ENCODE data around the gene KAZN. TPM values are rescaled to one million over a fixed set of nuclear protein-coding genes. Genes with fewer than 3 reads are reported as not detected.

Gene KAZN
- total and polyA plus RNA-seq, 2 of the 8 experiments (the other 6 are each of a cell fraction or from before 2014, with no cell fraction given): 3.7 to 11.8 TPM

DNA sequence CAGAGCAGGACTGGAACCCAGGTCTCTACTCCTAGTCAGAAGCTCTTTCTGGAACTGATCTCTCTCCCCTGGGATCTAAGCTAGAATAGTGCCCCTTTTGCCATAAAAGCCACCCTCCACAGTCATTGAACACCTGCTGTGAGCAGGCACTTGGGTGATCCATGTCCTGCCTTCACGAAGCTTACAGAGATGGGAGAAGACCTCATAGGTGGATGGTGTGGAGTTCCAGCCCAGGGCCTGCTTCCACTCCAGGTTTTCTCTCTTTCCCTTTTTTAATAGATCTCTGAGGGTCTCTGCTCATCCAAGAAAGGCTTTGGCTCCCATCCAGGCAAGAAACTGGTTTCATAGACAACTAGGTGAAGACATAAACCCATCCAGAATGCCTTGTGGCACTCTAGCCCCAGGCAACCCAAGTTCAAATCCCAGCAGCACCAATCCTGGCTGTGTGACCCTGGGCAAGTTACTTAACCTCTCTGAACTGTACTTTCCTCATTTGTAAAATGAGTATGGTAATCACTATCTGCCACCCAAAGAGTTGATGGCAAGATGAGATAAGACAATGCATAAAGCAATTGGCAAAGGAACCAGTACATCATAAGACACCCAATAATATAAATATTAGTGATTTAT, 508.7 kb downstream of the KAZN start:
- Histone ChIP-seq H3K18ac (ENCODE audit: extremely low read depth, low read length) (no peak overlapping the region), H3K4me3 (ENCODE audit: extremely low read depth in 1 of 4, insufficient read depth in 2 of 4, low read depth in 3 of 4, low read length in 4 of 4) (no peak overlapping the region), H3K27ac (ENCODE audit: low read depth, low read length) (no peak overlapping the region), H2BK20ac (ENCODE audit: low read length) (no peak overlapping the region), H3K4me1 (replicated peaks in 1 of 4; ENCODE audit: control insufficient read depth in 3 of 4, insufficient read depth in 4 of 4, low read length in 3 of 4) (peaks cover 8 to 24% (median 11%) of the 10 kb centered on the region in 4 experiments), H3K56ac (replicated peaks; ENCODE audit: insufficient read length, low read depth, low read length) (no peak overlapping the region), H3K27me3 (replicated peaks in 1 of 4; ENCODE audit: control insufficient read depth in 3 of 4, extremely low read depth in 1 of 4, insufficient read depth in 3 of 4, low read length in 3 of 4) (no peaks in the 10 kb centered on the region; a peak in 1 of 7 replicates), H3K79me1 (ENCODE audit: low read depth, low read length) (no peaks in the 10 kb centered on the region), H3K23ac (ENCODE audit: insufficient read length) (no peak overlapping the region), H3K14ac (ENCODE audit: insufficient read length) (no peak overlapping the region), H3K79me2 (ENCODE audit: control insufficient read depth in 1 of 2, insufficient read depth in 2 of 2, low read length in 2 of 2) (no peaks in the 10 kb centered on the region), H2BK15ac (ENCODE audit: low read length) (no peak overlapping the region), H4K8ac (ENCODE audit: extremely low read depth, insufficient read depth, low read length) (no peak overlapping the region), H3K4me2 (ENCODE audit: insufficient read depth in 1 of 2, low read depth in 2 of 2, low read length in 2 of 2) (no peak overlapping the region), H3K9me3 (ENCODE audit: insufficient read depth in 2 of 2, low read depth in 1 of 2, low read length in 1 of 2) (no peaks in the 10 kb centered on the region), H3K4ac (replicated peaks; ENCODE audit: insufficient read length, low read depth, low read length) (no peak overlapping the region), H2BK5ac (ENCODE audit: low read depth, low read length) (no peak overlapping the region), H4K5ac (ENCODE audit: insufficient read length, low read depth, low read length) (no peak overlapping the region), H2AFZ (ENCODE audit: low read length) (no peak overlapping the region), H4K91ac (replicated peaks; ENCODE audit: insufficient read length, low read length) (no peak overlapping the region), H2BK12ac (ENCODE audit: low read depth, low read length) (no peak overlapping the region), H3K9ac (replicated peaks in 1 of 4; ENCODE audit: extremely low read depth in 1 of 4, low read depth in 3 of 4, low read length in 3 of 4) (no peak overlapping the region), H3K36me3 (ENCODE audit: control insufficient read depth in 2 of 4, insufficient read depth in 4 of 4, low read length in 3 of 4) (no peaks in the 10 kb centered on the region), H4K20me1 (replicated peaks in 1 of 2; ENCODE audit: control insufficient read depth in 1 of 2, insufficient read depth in 2 of 2, low read length in 2 of 2) (peaks cover 0 to 2% of the 10 kb centered on the region in 2 experiments), H2BK120ac (replicated peaks; ENCODE audit: low read depth, low read length) (no peak overlapping the region), H2AK5ac (ENCODE audit: low read depth, low read length) (no peak overlapping the region), H3K23me2 (ENCODE audit: low read depth, low read length) (peaks cover 9% of the 10 kb centered on the region; the same call in 1 of the 2 replicates)
- WGBS, 2 experiments (ENCODE audit: extremely low coverage in 1 of 2, insufficient coverage in 1 of 2, insufficient read length in 1 of 2, insufficient replicate concordance in 2 of 2, low coverage in 1 of 2, low lambda C conversion rate in 2 of 2, missing lambda C conversion rate in 1 of 2): 80% methylated on average over 1 of the region's 1 CpG; no CpG with 5 or more reads in 1 of the 2 experiments
- CTCF ChIA-PET (ENCODE audit: partially characterized antibody): interaction anchor here (0.6 to 3.1 kb wide), 10 partner anchors 9 to 324 kb away, joined by 3 to 9 read pairs (median 4); partner anchors contain the start of gene TMEM51
- TF ChIP-seq, protein P1, sequence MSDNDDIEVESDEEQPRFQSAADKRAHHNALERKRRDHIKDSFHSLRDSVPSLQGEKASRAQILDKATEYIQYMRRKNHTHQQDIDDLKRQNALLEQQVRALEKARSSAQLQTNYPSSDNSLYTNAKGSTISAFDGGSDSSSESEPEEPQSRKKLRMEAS (IDR thresholded peaks at IDR 0.05): no peak
- TF ChIP-seq CHD1 (IDR thresholded peaks at IDR 0.05; ENCODE audit: low read depth, low read length) (no peak), HDAC2 (IDR thresholded peaks at IDR 0.05; ENCODE audit: borderline replicate concordance in 1 of 2, low read depth in 2 of 2, low read length in 2 of 2) (peak in 1 of 2 experiments; percentile 92; a peak in 1 of 4 replicates), KDM1A (IDR thresholded peaks at IDR 0.05; ENCODE audit: borderline replicate concordance, low read length) (peak; percentile 98), SP1 (IDR thresholded peaks at IDR 0.05; ENCODE audit: low read depth, low read length) (0 out of 2 replicates have a peak, but pooled peaks have one; percentile 43)
- POLR2A ChIA-PET (ENCODE audit: partially characterized antibody): no interaction called here
- no peak for DNase-seq (ENCODE audit: low read depth in 1 of 2, low spot score in 2 of 2)
- FAIRE-seq: no peak
